ENCODE measurements around the gene ATPAF2.
"Not testable (repeated sequence)": the region's sequence is repeated elsewhere in the genome, so short reads cannot be mapped to it uniquely, and the experiment has no call there.

Gene ATPAF2

GRCh38 chr17:18015593-18015992 is 23.4 kb downstream of the ATPAF2 start:
- DNase-seq (ENCODE audit: extremely low spot score, insufficient read length, low read depth) (no peak), FAIRE-seq (no peak)

GRCh38 chr17:18014006-18014405 is 25.0 kb downstream of the ATPAF2 start:
- DNase-seq (ENCODE audit: extremely low spot score, insufficient read length, low read depth) (no peak), FAIRE-seq (no peak)

- DNase-seq (ENCODE audit: extremely low spot score, insufficient read length, low read depth) (no peak), FAIRE-seq (no peak)
These were observed 27.7 kb downstream of the ATPAF2 start for GRCh38 chr17:18011286-18011685.

GRCh38 chr17:18009609-18010420 is 29.2 kb downstream of the ATPAF2 start:
- FAIRE-seq (no peak), DNase-seq (ENCODE audit: extremely low spot score, insufficient read length, low read depth) (no peak)

- FAIRE-seq: no peak
- DNase-seq (ENCODE audit: extremely low spot score, insufficient read length, low read depth): no peak
These were observed 30.3 kb downstream of the ATPAF2 start for GRCh38 chr17:18008496-18009268.

GRCh38 chr17:18006495-18007239 is 32.3 kb downstream of the ATPAF2 start:
- FAIRE-seq (no peak), DNase-seq (ENCODE audit: extremely low spot score, insufficient read length, low read depth) (no peak)

GRCh38 chr17:18005496-18005895 is 33.5 kb downstream of the ATPAF2 start:
- DNase-seq (ENCODE audit: extremely low spot score, insufficient read length, low read depth): no peak
- FAIRE-seq: no peak

GRCh38 chr17:18004884-18005305 is 34.1 kb downstream of the ATPAF2 start:
- FAIRE-seq (no peak), DNase-seq (ENCODE audit: extremely low spot score, insufficient read length, low read depth) (no peak)

GRCh38 chr17:18004345-18004744 is 34.6 kb downstream of the ATPAF2 start:
- DNase-seq (ENCODE audit: extremely low spot score, insufficient read length, low read depth) (no peak), FAIRE-seq (no peak)

GRCh38 chr17:18002171-18002570 is 36.8 kb downstream of the ATPAF2 start:
- FAIRE-seq (no peak), DNase-seq (ENCODE audit: extremely low spot score, insufficient read length, low read depth) (no peak)

- DNase-seq (ENCODE audit: extremely low spot score, insufficient read length, low read depth) (no peak), FAIRE-seq (no peak)
These were observed 38.9 kb downstream of the ATPAF2 start for GRCh38 chr17:18000030-18000408.

GRCh38 chr17:17999364-18000029 is 39.5 kb downstream of the ATPAF2 start:
- FAIRE-seq (no peak), DNase-seq (ENCODE audit: extremely low spot score, insufficient read length, low read depth) (no peak)

- no peak for DNase-seq (ENCODE audit: extremely low spot score, insufficient read length, low read depth)
These were observed 40.0 kb downstream of the ATPAF2 start for GRCh38 chr17:17998934-17999333.

GRCh38 chr17:17995887-17996286 is 43.1 kb downstream of the ATPAF2 start:
- FAIRE-seq; DNase-seq (ENCODE audit: extremely low spot score, insufficient read length, low read depth): not testable (repeated sequence)

More at GRCh38 chr17:17998934-17999333, 40.0 kb downstream of the ATPAF2 start:
- no peak for FAIRE-seq

- DNase-seq (ENCODE audit: extremely low spot score, insufficient read length, low read depth) (no peak), FAIRE-seq (no peak)
These were observed 44.5 kb downstream of the ATPAF2 start for GRCh38 chr17:17994271-17995069.

- DNase-seq (ENCODE audit: extremely low spot score, insufficient read length, low read depth) (no peak), FAIRE-seq (no peak)
These were observed 45.1 kb downstream of the ATPAF2 start for GRCh38 chr17:17993852-17994251.

GRCh38 chr17:17993366-17993765 is 45.6 kb downstream of the ATPAF2 start:
- FAIRE-seq (no peak), DNase-seq (ENCODE audit: extremely low spot score, insufficient read length, low read depth) (no peak)

- DNase-seq (ENCODE audit: extremely low spot score, insufficient read length, low read depth) (no peak), FAIRE-seq (no peak)
These were observed 48.7 kb downstream of the ATPAF2 start for GRCh38 chr17:17990282-17990681.

GRCh38 chr17:17989618-17990017 is 49.4 kb downstream of the ATPAF2 start:
- FAIRE-seq (no peak), DNase-seq (ENCODE audit: extremely low spot score, insufficient read length, low read depth) (no peak)
